Measurements from ENCODE around the gene PRR36.

The PRR36 gene

GRCh38 chr19:7843521-7843920 lies 30.7 kb downstream of the PRR36 start:
- no peak for FAIRE-seq

GRCh38 chr19:7842661-7843294 lies 31.4 kb downstream of the PRR36 start:
- FAIRE-seq = no peak

DNA sequence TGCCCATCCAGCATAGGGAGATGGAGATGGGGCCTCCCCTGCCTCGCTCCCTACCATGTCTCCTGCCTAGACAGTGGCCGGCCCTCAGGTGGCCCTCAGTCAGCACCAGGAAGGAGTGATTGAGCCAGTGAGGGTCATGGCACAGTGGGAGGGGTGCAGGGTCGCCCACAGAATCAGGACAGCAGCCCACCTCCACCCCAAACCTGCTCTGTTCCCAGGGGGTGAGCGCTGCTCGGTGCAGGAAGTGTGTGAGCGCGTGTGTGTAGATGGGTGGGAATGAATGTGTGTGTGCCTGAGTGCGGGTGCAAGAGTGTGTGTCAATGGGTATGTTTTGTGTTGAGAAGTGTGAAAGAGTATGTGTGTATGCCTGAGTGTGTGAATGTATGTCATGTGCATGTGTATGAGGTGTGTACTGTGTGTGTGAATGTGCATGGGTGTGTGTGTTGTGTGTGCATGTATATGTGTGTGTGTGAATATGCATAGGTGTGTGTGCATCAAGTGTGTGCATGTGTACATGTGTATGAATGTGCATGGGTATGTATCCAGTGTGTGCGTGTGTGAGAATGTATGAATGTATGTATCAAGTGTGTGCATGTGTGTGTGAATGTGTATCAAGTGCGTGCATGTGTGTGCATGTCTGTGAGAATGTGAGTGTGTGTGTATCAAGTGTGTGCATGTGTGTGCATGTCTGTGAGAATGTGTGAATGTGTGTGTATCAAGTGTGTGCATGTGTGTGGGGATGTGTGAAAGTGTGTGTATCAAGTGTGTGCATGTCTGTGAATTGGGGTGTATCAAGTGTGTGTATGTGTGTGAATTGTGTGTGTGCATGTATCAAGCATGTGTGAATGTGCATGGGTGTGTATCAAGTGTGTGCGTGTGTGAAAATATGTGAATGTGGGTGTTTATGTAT lies 32.2 kb downstream of the PRR36 start:
- FAIRE-seq = no peak

- FAIRE-seq = no peak
Measured at GRCh38 chr19:7840629-7841028, 33.6 kb downstream of the PRR36 start.

DNA sequence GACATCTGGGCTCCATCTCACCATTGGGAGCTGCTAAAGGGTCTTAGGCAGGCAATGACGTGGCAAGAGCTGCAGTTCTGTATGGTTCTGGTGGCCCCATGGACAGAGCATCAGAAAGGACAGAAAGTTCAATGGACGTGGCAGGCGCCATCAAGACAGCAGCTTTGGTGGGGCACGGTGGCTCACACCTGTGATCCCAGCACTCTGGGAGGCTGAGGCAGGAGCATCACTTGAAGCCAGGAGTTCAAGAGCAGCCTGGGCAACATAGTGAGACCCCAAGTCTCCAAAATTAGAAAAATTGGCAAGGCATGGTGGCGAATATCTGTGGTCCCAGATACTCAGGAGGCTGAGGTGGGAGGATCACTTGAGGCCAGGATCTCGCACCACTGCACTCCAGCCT lies 34.7 kb downstream of the PRR36 start:
- FAIRE-seq = no peak

DNA sequence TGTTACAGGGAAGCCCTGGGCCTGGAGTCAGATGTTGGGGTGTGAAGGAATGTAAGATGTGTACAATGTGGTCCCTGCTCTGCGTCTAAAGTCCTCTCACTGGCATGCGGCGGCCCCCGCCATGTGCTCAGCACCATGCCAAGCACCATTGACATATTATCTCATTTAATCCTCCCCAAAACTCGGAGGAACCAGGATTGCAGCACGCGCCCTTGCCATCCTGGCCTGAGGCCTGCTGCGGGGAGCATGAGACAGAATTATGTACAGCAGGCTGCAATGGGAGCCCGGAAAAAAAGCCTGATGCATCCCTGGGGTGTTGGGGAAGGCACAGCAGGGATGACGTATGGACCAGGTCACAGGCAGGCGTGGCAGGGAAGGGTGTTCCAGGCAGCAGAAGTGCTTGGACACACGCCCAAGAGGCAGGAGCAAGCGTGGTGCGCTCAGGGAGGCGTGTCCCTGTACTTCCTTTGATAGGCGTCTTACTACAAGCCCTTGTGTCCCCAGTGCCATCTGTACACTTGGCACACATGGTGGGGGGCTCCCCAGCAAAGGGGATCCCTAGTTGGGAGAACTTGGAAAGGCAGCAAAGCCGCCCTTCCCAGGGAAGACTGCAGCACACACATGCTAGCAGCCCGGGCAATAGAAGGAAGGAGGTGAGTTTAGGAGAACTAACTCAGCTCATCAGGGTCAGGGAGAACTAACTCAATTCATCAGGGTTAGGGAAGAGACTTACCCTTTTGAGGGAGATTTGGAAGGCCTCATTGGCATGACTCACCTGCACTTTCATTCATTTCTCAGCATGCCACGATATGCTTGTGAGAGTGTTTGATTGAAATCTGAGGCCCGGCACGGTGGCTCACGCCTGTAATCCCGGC lies 40.7 kb downstream of the PRR36 start:
- no peak for FAIRE-seq

- no peak for FAIRE-seq
Measured at GRCh38 chr19:7832781-7833180, 41.4 kb downstream of the PRR36 start.

DNA sequence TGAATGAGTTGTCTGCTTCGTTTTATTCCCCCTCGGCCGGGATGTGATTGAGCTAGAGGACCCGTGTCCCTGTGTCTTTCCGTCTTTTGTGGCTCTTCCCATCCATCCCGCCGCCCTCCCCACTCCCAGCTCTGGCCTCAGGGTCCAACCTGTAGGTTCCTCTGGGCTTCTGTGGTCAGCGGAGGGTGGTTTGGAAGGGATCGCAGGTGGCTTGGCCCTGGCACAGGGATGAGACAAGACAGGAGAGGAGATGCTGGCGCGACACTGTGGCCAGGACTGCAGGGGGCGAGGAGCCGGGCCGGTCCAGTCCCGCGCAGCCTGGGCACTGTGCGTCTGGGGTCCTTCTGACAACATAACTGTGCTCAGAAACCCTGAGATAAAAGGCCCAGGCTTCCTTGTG lies 42.2 kb downstream of the PRR36 start:
- no peak for FAIRE-seq

DNA sequence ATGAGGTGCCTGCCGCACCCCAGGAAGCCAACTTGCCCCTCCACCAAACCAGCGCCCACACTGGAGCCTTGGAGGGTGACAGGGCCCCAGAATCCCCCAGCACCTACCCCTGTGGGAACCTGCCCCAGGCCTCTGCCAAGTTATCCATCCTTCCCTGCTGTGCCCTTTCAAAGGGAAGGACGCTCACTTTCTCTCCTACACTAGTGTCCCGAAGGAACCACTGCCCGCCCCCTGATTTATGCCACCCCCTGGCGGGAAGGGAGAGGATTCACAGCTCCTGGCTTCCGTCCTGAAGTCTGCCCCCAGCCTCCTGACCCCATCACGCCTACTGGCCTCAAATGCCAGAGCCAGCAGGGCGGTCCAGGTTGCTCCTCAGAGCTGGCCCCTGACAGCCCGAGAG lies 42.7 kb downstream of the PRR36 start:
- no peak for FAIRE-seq

DNA sequence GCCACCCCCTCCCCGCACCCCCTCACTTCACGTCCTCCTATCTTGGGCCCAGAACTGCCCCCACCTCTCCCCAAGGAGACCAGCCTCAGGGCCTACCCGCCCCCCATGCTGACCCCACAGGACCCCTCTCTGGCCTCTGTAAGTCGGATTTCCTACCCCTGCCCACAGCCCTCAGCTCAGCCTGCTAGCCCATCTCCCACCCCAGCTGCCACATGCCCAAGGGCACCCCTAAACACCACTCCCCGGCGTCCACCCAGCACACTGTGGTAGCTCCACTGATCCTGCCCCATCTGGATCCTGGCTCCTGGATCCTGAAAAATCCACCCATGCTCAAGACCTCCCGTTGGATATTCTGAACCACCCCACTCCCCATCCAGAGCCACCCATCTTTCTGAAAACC lies 43.4 kb downstream of the PRR36 start:
- FAIRE-seq = no peak

GRCh38 chr19:7830272-7830771 lies 43.9 kb downstream of the PRR36 start:
- FAIRE-seq = no peak

- peak; percentile 100 for FAIRE-seq
Measured at GRCh38 chr19:7829561-7830271, 44.5 kb downstream of the PRR36 start, which contains the start of gene EVI5L. Gene EVI5L, plus strand, starts transcription at chr19:7830218. Its CDS starts 16,325 bp downstream, at chr19:7846543.

GRCh38 chr19:7829166-7829520 lies 45.0 kb downstream of the PRR36 start:
- FAIRE-seq = no peak

DNA sequence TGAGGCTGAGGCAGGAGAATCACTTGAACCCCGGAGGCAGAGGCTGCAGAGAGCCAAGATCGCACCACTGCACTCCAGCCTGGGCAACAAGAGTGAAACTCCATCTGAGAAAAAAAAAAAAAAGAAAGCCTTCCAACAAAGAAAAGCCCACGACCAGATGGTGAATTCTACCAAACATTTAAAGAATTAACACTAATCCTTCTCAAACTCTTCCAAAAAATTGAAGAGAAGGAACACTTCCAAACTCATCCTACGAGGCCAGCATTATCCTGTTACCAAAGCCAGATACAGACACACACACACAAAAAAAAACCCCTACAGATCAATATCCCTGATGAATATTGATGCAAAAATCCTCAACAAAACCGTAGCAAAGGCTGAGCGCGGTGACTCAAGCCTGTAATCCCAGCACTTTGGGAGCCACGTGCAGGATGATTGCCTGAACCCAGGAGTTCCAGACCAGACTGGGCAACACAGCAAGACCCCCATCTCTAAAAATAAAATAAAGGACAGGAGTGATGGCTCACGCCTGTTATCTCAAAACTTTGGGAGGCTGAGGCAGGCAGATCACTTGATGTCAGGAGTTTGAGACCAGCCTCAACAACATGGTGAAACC lies 50.4 kb downstream of the PRR36 start:
- FAIRE-seq = no peak

DNA sequence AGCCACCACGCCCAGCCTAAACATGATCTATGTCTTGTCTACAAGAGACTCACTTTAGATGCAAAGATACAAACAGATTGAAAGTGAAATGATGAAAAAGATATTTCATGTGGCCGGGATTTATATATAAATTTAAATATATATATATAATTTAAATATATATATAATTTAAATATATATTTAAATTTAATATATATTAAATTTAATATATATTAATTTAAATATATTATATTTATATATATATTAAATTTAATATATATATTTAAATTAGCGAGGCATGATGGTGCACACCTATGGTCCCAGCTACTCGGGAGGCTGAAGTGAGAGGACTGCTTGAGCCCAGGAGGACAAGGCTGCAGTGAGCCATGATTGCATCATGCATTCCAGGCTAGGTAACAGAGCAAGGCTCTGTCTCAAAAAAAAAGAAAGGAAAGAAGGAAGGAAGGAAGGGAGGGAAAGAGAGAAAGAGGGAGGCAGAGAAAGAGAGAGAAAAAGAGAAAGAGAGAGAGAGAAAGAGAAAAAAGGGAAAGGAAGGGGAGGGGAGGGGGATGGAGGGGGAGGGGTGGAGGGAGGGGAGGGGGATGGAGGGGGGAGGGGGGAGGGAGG lies 51.2 kb downstream of the PRR36 start:
- no peak for FAIRE-seq

DNA sequence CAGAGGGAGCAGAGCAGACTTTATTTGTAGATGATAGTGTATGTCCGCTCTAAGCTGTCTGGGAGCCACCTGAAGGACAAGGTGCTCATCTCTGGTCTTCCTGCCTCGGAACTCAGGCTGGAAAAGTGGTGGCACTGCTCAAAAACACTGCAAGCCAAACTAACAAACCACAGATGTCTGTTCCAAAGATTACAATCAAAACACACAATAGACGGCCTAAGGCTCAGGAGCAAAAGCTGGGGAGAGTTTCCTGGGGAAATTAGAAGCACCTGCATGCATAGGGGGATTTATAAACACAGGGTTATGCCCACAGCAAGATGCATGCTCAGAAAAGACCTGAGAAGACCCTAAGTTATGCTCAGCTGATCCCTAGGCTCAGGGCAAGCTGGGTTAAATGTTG lies 53.6 kb downstream of the PRR36 start:
- no peak for FAIRE-seq

DNA sequence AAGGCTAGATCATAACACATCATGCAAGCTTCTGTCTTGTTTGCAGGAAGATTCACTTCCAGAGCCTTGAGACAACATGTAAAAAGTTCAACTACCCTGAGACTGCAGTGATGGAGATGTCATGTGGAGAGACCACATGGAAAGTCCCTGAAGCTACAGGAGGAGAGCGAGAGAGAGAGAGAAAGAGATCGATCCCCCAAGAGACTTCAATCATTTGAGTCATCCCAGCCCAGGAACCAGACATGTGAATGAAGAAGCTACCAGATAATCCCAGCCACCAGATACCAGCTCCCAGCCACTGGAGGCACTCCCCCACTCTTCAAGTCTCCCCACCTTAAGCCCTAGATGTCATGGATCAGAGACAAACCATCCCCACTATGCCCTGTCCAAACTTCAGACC lies 54.9 kb downstream of the PRR36 start:
- FAIRE-seq = no peak

DNA sequence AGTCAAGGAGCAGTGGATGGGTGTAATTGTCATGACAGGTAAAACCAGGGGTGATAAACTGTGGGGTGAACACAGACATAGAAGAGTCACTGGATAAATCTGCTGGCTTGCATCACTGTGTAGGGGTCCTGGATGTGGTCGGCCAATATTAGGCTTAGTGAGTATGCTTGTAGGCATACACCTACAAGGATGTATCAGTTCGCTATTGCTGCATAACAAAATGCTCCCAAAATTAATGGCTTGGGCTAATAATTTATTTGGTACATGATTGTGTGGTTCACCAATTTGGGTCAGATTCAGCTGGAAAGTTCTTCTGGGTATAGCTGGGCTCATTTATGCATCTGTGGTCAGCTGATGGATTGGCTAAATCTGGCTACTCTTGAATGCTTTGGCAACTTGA lies 55.4 kb downstream of the PRR36 start:
- no peak for FAIRE-seq
